Activated CD8-positive, alpha-beta memory T cell treated with anti-CD3 and anti-CD28 coated beads, Interleukin-2, amount 10 ng/mL, durations not matched to agents 7 days and 5 days (primary cell): ENCODE measurements around the gene FRAT2. TPM values are rescaled to one million over a fixed set of nuclear protein-coding genes. Genes with fewer than 3 reads are reported as not detected.
A peak's percentile ranks its signal among the peaks of the same experiment; 100 is the strongest.

Source experiments
- ATAC-seq: fragments of 150-1000 bp; cut with Tn5 transposase; one replicate; pipeline ENCODE4 v1.10.0; 2021; ENCODE audit warnings: moderate library complexity
- CTCF ChIA-PET: fragments of 350-600 bp; sonication (Branson Sonifier 250); formaldehyde crosslinking; loops from one replicate; lab custom pipeline; 2021; ENCODE audit warnings: antibody characterized with exemption; lab: Charles Lee
- DNase-seq: peaks from one replicate; pipeline ENCODE4 v3.0.0-alpha.2; 2020
- H3K27ac Mint-ChIP-seq: one replicate; pipeline ENCODE4 v1.8.0; 2021; ENCODE audit warnings: mild to moderate bottlenecking, mixed read lengths
- H3K27me3 Mint-ChIP-seq: one replicate; pipeline ENCODE4 v1.8.0; 2021; ENCODE audit warnings: mixed read lengths
- H3K36me3 Mint-ChIP-seq: one replicate; pipeline ENCODE4 v1.8.0; 2021; ENCODE audit warnings: mild to moderate bottlenecking, mixed read lengths
- H3K4me1 Mint-ChIP-seq: one replicate; pipeline ENCODE4 v1.8.0; 2021; ENCODE audit warnings: mixed read lengths
- H3K4me3 Mint-ChIP-seq: one replicate; pipeline ENCODE4 v1.8.0; 2021; ENCODE audit warnings: mild to moderate bottlenecking, moderate library complexity, mixed read lengths
- H3K9me3 Mint-ChIP-seq: one replicate; pipeline ENCODE4 v1.8.0; 2022; ENCODE audit warnings: low read depth, mixed read lengths
- total RNA-seq, 2 experiments: library from RNA; stranded (reverse); gene quantifications; one replicate each; pipeline ENCODE4 v1.2.3, GENCODE V29; 2021

The FRAT2 gene
- total RNA-seq, 2 experiments from 2014 or later: 11.4 to 14.4 TPM

DNA sequence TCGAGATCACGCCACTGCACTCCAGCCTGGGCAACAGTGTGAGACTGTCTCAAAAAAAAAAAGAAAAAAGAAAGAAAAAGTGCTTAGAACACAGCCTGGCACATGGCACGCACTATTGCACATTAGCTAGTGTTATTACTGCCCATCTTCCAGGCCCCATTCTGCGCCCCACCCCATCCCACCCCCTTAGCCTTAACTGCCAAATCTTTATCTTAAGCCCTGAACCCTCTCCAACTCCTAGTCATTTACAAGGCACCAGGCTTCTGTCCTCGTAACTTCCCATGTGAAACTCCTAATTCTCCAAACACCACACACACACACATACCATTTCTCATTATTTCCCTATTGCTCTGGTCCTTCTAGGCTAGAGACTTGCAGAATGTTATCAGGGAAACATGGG is 4.8 kb downstream of the FRAT2 start:
- Mint-ChIP-seq H3K4me3 (no peak overlapping the region), H3K36me3 (peaks cover 18% of the 10 kb centered on the region), H3K27ac (no peak overlapping the region), H3K9me3 (no peaks in the 10 kb centered on the region), H3K4me1 (peaks cover 60% of the 10 kb centered on the region), H3K27me3 (no peaks in the 10 kb centered on the region)
- ATAC-seq (no peak), DNase-seq (no peak)
- CTCF ChIA-PET: interaction anchor here (5.1 kb wide), 1 partner anchor 10 kb away, joined by 35 read pairs; the partner anchor contains the start of gene FRAT1

DNA sequence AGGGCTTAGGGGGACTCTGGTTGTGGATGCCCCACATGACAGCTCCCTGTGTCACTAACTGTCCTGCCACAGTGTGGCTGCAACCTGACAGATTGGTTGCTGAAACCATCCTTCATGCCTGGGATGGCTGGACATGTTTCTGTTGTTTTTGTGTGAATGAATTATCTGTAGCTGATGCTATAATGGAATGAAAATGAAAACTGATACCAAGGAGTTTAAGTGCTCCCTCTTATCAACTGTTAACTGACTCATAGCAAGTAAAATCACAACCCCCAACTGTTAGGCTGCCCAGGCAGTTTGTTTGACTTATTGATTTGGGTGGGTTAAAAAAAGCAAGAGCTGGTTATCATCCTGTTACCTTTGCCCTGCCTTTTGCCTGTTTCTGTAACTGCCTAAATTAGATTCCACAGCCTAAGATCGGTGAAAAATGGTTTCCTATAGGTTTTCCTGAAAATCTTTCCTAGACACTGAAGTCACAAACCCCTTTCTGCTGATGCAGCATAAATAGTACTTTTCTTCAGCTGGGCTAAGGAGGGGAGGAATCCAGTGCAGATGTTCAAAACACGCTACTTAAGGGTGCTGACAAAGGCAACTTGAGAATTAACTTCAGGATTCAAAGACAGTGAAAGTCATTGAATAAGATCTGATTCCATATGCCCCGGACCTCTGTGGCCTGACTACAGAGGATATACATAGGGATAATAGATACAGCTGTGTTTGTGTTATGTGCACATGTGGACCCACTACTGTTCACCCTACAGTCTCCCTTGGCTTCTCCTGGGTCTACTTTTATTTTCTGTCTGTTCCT is 5.7 kb downstream of the FRAT2 start:
- Mint-ChIP-seq H3K36me3 (peaks cover 18% of the 10 kb centered on the region), H3K4me1 (peaks cover 60% of the 10 kb centered on the region), H3K27me3 (no peaks in the 10 kb centered on the region), H3K27ac (peak overlapping the region; percentile 41), H3K9me3 (no peaks in the 10 kb centered on the region), H3K4me3 (no peak overlapping the region)
- CTCF ChIA-PET: no interaction called here
- DNase-seq: no peak
- peak; percentile 30 for ATAC-seq

DNA sequence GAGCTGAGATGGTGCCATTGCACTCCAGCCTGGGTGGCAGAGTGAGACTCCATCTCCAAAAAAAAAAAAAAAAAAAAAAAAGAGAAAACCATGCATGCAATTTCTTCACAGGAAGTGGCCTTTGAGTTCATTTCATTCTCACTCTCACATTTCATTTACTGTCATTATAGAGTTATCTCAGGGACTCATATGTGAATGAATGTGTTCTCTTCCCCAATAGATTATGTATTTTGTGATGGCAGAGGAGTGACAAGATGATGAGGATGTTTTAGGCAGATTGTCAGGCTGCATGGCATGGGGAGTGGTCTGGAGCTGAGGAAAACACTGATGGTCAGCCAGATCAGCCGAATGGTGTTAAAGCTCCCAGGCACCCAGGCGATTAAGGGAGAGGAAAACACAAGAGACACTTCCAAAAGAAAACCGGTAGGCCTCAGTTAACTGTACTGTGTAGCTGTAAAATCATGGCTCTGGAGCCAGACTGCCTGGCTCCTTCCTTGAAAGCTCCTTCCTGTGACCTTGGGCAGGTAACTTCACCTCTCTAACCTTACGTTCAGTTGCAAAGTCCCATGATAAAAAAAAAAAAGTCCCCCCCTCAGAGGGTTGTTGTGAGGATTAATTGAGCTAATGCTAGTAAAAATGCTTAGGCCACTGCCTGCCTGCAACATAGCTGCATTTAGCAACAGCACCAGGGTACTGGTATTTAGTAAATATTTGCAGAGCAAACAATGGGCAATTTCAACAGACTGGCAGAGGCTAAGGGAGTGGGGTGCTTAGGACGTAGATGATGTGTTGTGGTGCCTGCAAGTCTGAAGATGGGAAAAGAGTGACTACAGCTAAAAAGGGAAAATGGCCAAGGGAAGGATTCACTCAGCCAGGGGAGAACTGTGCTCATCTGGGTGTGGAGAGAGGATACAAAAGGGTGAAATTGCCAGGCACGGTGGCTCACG is 6.9 kb downstream of the FRAT2 start:
- CTCF ChIA-PET: interaction anchor here (0.9 to 1.3 kb wide), 3 partner anchors 13 to 74 kb away, joined by 3 read pairs; partner anchors contain the start of gene RRP12
- no peak for DNase-seq
- Mint-ChIP-seq H3K36me3 (peaks cover 18% of the 10 kb centered on the region), H3K4me1 (peaks cover 50% of the 10 kb centered on the region), H3K9me3 (no peaks in the 10 kb centered on the region), H3K27me3 (no peaks in the 10 kb centered on the region), H3K27ac (peak overlapping the region; percentile 75), H3K4me3 (no peak overlapping the region)
- no peak for ATAC-seq

DNA sequence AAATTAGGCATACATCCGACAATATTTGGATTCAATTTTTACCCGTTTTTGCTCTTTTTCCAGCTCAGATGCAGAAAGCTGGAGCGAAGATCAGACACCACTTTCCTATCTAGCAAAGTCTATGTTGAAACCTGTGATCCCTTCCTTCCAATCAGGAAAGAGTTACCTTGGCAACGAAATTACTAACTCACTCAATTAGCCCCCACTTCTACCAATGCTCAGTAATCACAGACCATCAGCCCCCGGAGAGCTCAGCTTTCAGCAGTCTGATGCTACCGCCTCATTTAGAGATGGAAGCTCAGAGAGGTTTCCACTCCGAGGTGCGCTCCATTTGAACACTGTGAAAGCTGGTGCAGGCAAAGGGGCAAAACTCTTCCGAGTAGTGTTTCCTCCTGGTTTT is 8.8 kb downstream of the FRAT2 start:
- Mint-ChIP-seq H3K4me1 (peaks cover 48% of the 10 kb centered on the region), H3K27me3 (no peaks in the 10 kb centered on the region), H3K4me3 (no peak overlapping the region), H3K36me3 (peaks cover 12% of the 10 kb centered on the region), H3K9me3 (no peaks in the 10 kb centered on the region), H3K27ac (no peak overlapping the region)
- DNase-seq (no peak), ATAC-seq (no peak)
- CTCF ChIA-PET: interaction anchor here (2.5 kb wide), 1 partner anchor 8 kb away, joined by 9 read pairs; no protein-coding TSS in a partner anchor

DNA sequence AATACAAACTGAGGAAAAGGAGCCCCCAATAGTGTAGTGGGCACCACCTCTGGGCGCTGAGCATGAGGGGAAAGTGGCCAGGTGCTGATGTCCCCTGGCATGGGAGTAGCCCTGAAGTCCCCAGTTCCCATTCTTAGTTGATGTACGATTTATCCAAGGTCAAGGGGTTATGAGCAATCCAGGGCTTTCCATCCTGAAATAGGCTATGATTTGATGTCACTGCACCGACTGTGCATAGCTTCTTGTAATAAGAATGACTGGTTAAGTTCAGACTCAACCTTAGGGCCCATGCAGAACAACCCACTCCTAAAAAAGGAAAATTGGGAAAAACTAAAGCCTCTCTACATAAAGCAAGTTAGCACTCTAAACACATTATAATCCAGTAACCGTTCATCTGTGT is 11.0 kb downstream of the FRAT2 start:
- Mint-ChIP-seq H3K4me3 (no peak overlapping the region), H3K27ac (no peak overlapping the region), H3K36me3 (peaks cover 2% of the 10 kb centered on the region), H3K27me3 (no peaks in the 10 kb centered on the region), H3K4me1 (peaks cover 45% of the 10 kb centered on the region), H3K9me3 (no peaks in the 10 kb centered on the region)
- CTCF ChIA-PET: interaction anchor here (0.7 to 2.5 kb wide), 3 partner anchors 10 to 267 kb away, joined by 3 to 9 read pairs (median 4); no protein-coding TSS in a partner anchor
- no peak for ATAC-seq
- DNase-seq: no peak

DNA sequence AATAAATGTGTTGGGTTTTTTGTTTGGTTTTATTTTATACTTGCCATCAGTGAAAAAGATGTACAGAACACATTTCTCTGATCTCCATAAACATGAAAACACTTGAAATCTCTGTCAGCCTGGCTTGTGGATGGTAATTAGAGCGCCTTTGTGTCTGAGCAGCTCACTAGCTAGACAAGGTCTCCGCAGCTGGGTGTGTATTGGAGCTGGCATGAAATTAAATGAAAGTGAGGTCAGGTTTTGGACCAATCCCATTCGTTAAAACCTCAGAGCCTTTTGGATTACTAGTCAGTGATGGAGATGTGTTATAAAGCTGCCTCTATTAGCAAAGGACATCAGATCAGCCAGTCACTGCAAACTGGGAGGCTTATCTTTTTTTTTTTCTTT is 12.7 kb downstream of the FRAT2 start:
- CTCF ChIA-PET: interaction anchor here (2.0 kb wide), 1 partner anchor 11 kb away, joined by 9 read pairs; no protein-coding TSS in a partner anchor
- Mint-ChIP-seq H3K36me3 (no peaks in the 10 kb centered on the region), H3K27me3 (no peaks in the 10 kb centered on the region), H3K27ac (no peak overlapping the region), H3K4me3 (peak overlapping the region; percentile 82), H3K4me1 (peaks cover 29% of the 10 kb centered on the region), H3K9me3 (no peaks in the 10 kb centered on the region)
- DNase-seq (no peak), ATAC-seq (no peak)

DNA sequence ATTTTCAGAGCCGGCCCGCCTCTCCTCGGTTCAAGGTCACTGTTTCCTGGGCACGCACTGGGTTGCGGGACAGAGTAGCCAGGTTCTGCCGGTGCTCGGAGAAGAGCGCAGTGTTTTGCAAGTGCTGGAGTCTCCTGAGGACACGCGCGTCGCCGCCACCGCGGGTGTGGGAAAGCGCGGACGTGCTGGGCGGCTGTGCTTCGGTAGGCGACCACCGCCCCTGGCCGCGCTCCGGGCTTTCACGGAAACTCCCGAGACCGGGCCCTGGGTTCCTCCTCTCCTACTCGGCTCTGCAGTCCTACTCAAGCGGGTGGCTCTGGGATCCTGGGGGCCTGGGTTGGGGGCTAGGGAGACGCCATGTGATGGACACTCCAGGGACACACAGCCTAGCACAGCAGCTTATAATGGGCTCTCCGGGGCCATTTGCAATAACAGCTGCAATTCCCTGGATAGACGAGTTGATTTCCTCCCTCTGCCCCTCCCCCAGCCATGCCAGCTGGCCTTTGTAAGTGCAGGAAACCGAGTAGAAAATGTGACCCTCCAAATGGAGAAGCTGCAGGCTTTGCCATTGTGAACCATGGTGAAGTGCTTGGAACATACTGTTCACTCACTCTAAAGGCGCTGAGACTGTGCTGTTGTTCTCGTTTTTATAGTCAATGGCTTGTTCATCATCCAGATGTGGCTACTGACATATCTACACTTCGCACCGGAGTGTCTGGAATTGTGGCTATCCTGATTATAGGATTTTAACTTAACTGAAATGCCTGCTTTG is 13.3 kb downstream of the FRAT2 start:
- Mint-ChIP-seq H3K27ac (peak overlapping the region; percentile 64), H3K36me3 (no peaks in the 10 kb centered on the region), H3K27me3 (no peaks in the 10 kb centered on the region), H3K9me3 (no peaks in the 10 kb centered on the region), H3K4me1 (peaks cover 24% of the 10 kb centered on the region), H3K4me3 (peak overlapping the region; percentile 82)
- ATAC-seq (no peak), DNase-seq (no peak)
- CTCF ChIA-PET: interaction anchor here (2.0 kb wide), 1 partner anchor 12 kb away, joined by 9 read pairs; no protein-coding TSS in a partner anchor

DNA sequence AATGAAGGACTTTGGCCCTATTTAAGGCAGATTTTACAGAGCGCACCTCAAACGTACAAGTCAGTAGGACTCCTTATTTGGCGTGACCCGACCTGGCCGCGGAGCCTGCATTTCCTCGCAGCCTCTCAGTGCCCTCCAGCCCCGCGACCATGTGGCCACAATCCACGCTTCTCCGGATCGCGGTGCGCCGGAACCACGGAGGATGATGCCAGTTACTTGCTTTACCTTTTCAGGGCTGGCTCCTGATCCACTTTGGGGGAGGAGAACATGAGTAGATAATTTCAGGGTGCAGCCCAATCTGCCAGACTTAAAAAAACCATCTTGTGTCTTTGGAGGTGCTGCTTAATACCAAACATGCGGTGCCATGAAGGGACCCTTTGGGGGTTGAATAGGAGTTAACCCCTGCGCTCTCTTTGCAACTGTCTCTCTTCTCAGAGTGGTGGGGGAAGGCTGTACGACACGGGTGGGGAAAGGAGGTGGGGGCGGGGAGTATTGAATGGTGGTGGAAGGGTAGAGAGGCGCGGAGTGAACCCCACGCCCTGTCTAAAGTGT is 14.0 kb downstream of the FRAT2 start:
- peak; percentile 11 for ATAC-seq
- Mint-ChIP-seq H3K4me3 (peak overlapping the region; percentile 82), H3K27me3 (no peaks in the 10 kb centered on the region), H3K4me1 (peaks cover 22% of the 10 kb centered on the region), H3K9me3 (no peaks in the 10 kb centered on the region), H3K27ac (peak overlapping the region; percentile 64), H3K36me3 (no peaks in the 10 kb centered on the region)
- DNase-seq: peak; percentile 53
- CTCF ChIA-PET: interaction anchor here (0.6 to 2.0 kb wide), 6 partner anchors 12 to 221 kb away, joined by 3 to 35 read pairs (median 9); partner anchors contain the start of genes ARHGAP19 and FRAT2

DNA sequence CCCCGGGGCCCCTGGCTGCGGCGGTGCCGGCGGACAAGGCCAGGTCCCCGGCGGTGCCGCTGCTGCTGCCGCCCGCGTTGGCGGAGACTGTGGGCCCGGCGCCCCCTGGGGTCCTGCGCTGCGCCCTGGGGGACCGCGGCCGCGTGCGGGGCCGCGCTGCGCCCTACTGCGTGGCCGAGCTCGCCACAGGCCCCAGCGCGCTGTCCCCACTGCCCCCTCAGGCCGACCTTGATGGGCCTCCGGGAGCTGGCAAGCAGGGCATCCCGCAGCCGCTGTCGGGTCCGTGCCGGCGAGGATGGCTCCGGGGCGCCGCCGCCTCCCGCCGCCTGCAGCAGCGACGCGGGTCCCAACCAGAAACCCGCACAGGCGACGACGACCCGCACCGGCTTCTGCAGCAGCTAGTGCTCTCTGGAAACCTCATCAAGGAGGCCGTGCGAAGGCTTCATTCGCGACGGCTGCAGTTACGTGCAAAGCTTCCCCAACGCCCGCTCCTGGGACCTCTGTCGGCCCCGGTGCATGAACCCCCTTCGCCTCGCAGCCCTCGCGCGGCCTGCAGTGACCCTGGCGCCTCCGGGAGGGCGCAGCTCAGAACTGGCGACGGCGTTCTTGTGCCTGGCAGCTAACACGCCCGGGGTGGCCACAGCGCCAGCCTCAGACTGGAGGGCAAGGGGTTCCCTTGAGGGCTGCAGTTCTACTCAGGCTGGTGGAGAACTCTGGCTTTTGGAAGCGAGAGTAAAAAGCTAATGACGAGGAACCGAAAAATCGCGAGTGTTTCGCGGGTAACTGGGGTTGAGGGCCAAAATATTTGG is 14.7 kb downstream of the FRAT2 start:
- DNase-seq (peak; percentile 78), ATAC-seq (peak; percentile 50)
- Mint-ChIP-seq H3K27ac (peak overlapping the region; percentile 64), H3K27me3 (no peaks in the 10 kb centered on the region), H3K9me3 (no peaks in the 10 kb centered on the region), H3K36me3 (no peaks in the 10 kb centered on the region), H3K4me1 (peaks cover 22% of the 10 kb centered on the region), H3K4me3 (peak overlapping the region; percentile 82)
- CTCF ChIA-PET: interaction anchor here (0.6 to 2.0 kb wide), 7 partner anchors 12 to 222 kb away, joined by 3 to 35 read pairs (median 4); partner anchors contain the start of genes ARHGAP19 and FRAT2

DNA sequence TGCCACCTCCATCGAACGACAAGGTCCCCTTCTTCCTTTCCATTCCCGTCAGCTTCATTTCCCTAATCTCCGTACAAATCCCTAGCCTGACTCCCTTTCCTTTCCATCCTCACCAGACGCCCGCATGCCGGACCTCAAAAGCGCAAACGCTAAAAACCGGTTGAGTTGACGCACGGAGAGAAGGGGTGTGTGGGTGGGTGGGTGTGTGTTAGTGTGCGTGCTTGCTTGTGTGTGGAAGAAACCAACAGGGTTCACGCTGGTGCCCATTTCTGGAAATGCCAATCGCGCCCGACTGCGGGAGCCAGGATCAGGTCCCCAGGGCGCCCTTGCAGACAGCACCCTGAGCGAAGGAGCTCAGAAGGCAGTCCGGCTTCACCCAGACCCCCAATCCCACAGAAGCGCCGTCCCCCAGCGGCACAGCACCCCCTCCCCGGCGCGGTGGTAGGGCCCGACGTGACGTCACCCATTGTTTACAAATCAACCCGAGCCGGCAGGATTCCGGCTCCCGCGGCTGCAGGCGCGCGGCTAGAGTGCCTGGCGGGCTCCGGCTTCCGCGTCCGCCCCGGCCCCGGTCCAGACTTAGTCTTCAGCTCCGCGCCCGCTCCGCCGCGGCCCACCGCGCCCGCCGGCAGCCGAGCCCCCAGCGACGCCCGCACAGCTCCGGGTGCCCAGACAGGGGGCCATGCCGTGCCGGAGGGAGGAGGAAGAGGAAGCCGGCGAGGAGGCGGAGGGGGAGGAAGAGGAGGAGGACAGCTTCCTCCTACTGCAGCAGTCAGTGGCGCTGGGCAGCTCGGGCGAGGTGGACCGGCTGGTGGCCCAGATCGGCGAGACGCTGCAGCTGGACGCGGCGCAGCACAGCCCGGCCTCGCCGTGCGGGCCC is 15.5 kb downstream of the FRAT2 start, which contains the start of gene FRAT1:
Gene FRAT1 (plus strand): TSS at position 500 of the 880 bp plus-strand sequence. CDS start 183 bp downstream, at position 683.
- no peaks in the 10 kb centered on the region for H3K27me3 Mint-ChIP-seq
- H3K4me1 Mint-ChIP-seq: peaks cover 22% of the 10 kb centered on the region
- H3K36me3 Mint-ChIP-seq: no peaks in the 10 kb centered on the region
- DNase-seq (peak; percentile 91), ATAC-seq (peak; percentile 79)
- H3K4me3 Mint-ChIP-seq: peak within 1 kb of the TSS; percentile 82
- peak within 1 kb of the TSS; percentile 99 for H3K27ac Mint-ChIP-seq
- CTCF ChIA-PET: interaction anchor here (0.9 to 2.0 kb wide), 7 partner anchors 11 to 81 kb away, joined by 3 to 35 read pairs (median 4); partner anchors contain the start of genes ARHGAP19 and FRAT2
- H3K9me3 Mint-ChIP-seq: no peaks in the 10 kb centered on the region

DNA sequence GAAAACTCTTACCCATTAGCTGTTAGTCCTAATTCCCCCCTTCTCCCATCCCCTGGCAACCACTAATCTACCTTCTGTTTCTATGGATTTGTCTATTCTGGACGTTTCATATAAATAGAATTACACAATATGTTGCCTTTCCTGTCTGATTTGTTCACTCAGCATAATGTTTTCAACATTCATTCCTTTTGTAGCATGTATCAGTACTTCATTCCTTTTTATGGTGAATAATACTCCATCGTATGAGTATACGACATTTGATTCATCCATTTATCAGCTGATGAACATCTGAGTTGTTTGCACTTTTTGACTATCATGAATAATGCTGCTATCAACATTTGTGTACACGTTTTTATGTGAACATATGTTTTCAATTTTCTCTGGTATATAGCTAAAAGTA is 19.9 kb downstream of the FRAT2 start:
- H3K9me3 Mint-ChIP-seq: no peaks in the 10 kb centered on the region
- H3K27ac Mint-ChIP-seq: no peak overlapping the region
- no peak overlapping the region for H3K4me3 Mint-ChIP-seq
- no peak for ATAC-seq
- peaks cover 4% of the 10 kb centered on the region for H3K4me1 Mint-ChIP-seq
- no peak for DNase-seq
- CTCF ChIA-PET: interaction anchor here (0.6 kb wide), 1 partner anchor 413 kb away, joined by 5 read pairs; no protein-coding TSS in a partner anchor
- H3K36me3 Mint-ChIP-seq: no peaks in the 10 kb centered on the region
- H3K27me3 Mint-ChIP-seq: no peaks in the 10 kb centered on the region
